ENCODE results near the gene CACNA1B.
A peak's percentile ranks its signal among the peaks of the same experiment; 100 is the strongest.
"Not testable (repeated sequence)": the region's sequence is repeated elsewhere in the genome, so short reads cannot be mapped to it uniquely, and the experiment has no call there.

Gene CACNA1B

DNA sequence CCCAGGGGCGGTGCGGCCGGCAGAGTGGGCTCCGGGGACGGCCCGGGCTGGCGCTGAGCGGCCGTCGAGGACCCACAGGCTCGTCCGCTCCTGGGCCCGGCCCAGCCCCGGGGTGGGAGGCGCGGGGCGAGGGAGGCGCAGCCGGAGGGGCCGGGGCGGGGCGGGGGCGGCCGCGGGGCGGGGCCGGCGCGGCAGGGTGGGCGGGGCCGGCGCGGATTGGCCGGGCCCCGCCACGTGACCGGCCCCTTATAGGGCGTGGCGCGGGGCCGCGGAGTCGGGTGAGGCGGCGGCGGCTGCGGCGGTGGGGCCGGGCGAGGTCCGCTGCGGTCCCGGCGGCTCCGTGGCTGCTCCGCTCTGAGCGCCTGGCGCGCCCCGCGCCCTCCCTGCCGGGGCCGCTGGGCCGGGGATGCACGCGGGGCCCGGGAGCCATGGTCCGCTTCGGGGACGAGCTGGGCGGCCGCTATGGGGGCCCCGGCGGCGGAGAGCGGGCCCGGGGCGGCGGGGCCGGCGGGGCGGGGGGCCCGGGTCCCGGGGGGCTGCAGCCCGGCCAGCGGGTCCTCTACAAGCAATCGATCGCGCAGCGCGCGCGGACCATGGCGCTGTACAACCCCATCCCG lies at the start of gene CACNA1B:
CACNA1B (plus strand) TSS at position 277 of the 617 bp plus-strand sequence; CDS start at position 429, 152 bp downstream.
- not testable (repeated sequence) for DNase-seq

DNA sequence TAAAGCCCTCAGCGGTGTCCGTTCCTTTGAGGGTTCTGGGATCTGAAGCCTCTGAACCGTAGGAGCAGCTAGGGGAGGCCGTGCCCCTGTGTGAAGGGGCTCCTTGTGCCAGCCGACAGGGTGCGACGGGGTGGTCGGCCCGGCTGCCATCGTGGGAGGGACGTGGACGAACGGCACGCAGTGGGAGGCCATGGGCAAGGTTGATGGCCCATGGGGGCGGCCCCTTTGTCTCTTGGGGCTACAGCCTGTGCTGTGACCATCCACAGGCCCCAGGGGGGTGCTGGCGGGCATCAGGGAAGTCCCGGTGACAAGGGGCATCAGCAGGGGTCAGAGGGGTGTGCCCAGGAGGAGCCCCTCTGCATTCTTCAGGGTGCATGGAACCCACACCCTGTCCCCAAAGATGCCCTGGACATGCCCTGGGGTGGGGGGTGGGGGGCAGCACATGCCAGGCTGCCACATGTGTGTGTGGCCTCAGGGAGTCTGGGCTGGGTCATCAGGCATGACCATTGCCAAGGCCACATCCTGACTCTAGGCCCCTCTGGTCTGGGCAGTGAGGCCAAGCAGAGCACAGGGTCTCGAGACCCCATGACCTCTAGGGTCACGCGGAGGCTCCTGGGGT lies 49.6 kb upstream of the CACNA1B start:
- no peak for DNase-seq

DNA sequence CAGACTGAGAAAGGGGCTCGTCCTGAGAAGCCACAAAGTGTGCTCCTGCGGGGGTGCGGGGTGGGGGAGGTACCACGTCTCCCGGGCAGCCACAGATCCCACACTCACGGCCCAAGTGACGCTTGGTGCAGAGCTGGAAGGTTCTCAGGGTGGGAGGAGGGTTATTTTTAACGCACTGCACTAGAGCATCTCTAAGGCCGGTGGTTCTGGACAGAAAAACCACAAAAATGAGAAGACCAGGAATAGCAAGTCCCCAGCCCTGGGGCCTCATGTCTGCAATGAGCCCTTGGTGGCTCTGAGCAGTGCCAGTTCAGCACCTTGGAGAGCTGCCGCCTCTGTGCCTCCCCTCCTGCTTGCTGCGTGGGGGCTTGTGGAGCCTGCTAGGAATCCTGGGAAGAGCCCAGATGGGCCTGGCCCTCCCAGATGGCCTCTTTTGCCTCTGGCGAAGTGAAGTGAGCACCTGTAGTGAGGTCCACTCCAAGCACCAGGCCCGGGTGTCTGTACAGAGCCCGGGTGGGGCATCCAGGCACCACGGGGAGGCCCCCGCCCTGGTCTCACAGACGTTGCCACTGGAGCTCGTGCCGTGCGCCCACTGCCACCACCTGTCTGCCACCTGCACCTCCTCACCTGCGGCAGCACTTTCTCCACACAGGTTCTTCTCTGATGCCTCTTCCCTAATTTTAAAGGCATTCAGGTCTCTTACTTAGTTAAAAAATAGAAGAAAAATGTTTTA lies 48.9 kb upstream of the CACNA1B start:
- DNase-seq: peak; percentile 63

DNA sequence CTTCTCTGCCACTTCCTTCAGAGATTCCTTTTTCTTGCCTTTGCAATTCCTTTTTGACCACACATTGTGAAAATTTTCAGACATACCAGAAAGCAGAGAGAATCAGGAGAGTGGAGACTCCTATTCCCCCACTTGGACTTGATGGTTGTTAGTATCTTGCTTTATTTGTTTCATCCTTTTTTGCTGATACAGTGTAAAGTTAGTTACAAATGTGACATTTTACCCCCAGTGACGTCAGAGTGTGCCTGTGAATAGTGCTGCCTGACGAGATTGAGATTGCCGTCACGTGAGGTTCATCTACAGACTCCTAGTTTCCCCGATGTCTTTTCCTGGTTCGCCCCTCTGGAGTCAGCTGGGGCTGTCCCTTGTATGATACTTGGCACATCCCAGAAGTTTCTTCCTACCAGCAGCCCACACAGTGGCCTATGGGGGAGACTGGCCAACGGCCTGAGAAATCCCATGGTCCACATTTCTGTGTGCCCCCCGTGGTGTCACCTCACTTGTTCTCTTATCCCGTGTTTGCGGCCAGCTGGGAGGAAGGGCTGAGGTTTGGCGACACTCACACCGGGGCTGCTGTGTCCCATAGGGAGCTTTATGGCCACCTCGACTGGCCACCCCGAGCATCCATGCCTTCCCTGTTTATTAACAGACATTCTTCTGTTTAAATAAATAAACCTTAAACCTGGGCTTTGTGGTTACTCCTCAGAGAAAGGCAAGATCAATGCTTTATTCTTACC lies 48.2 kb upstream of the CACNA1B start:
- no peak for DNase-seq

DNA sequence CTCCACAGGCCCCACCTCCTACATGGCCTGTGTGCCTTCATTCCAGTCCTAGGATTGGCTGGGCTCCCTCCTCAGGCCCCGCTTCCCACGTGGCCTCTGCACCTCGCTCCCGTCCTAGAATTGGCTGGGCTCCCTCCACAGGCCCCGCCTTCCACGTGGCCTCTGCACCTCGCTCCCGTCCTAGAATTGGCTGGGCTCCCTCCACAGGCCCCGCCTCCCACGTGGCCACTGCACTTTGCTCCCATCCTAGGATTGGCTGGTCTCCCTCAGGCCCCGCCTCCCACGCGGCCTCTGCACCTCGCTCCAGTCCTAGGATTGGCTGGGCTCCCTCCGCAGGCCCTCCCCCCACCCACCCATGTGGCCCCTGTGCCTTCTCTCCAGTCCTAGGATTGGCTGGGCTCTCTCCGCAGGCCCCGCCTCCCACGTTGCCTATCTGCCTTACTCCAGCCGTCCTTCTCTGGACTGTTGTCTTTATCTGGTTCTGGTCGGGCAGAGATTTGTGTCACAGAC lies 45.3 kb upstream of the CACNA1B start:
- no peak for DNase-seq

DNA sequence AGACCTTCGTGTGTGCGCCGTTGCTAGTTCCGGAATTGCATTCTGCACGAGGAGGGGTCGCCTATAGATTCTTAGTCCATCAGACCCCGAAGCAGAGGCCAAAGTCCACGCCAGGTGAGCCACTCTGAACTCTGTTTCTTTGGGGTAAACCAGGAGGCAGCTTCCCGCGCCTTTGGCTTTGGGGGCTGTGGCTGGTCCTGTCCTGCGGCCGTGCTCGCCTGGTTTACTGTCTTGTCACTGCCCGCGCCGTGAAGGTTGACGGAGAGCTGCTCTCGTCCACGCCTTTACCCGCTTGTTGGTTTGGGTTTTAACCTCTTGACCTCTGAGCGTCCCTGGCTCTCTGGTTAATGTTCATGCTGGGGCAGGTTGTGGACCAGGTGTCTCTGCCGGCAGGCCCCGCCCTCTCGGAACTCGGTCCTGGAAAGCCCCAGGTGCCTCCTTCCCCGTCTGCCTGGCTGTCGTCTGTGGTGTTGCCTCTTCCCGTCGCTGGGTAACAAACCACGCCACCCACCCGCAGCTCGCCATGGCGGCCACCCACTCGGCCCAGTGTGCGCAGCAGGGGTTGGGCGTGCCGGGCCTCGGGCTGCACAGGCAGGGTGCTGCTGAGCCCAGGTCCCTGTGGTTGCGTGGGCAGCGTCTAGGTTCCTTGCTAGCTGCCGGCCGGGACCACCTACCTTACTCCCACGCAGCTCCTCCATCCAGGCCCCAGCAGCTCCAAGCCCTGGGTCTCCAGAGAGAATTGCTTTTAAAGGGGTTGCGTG lies 44.6 kb upstream of the CACNA1B start:
- no peak for DNase-seq

DNA sequence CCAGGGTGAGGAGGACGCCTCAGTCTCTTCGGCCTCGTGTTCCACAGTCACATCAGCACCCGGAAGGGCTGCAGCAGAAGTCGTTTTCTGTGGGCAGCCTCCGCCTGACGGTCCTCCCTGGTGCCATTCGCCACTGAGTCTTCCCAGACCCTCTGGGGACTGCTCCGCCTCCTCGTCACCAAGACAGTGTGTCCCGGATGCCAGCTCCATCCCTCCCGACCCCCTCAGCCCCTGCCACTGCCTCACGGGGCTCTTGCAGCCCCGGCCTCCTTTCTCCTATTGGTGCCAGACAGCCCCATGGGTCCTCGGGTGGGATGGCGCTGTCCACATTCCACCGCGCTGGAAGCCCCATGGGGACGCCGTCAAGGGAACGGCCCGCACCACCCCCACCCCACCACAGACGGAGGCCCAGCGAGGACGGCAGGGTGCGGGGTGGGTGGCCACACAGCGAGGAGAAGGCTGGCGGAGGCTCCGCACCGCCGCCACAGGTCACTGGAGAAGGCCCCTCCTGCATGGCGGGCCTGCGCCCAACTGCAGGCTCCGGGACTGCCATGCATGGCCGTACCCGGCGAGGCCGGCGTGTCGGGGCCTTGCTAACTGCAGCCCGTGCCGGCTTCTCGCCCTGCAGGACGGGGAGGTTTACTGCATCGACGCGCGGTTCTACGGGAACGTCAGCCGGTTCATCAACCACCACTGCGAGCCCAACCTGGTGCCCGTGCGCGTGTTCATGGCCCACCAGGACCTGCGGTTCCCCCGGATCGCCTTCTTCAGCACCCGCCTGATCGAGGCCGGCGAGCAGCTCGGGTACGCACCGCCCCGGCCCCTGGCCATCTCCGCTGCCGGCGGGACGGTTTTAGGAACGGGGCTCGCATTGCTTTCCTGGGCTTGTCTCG lies 43.6 kb upstream of the CACNA1B start:
- no peak for DNase-seq

DNA sequence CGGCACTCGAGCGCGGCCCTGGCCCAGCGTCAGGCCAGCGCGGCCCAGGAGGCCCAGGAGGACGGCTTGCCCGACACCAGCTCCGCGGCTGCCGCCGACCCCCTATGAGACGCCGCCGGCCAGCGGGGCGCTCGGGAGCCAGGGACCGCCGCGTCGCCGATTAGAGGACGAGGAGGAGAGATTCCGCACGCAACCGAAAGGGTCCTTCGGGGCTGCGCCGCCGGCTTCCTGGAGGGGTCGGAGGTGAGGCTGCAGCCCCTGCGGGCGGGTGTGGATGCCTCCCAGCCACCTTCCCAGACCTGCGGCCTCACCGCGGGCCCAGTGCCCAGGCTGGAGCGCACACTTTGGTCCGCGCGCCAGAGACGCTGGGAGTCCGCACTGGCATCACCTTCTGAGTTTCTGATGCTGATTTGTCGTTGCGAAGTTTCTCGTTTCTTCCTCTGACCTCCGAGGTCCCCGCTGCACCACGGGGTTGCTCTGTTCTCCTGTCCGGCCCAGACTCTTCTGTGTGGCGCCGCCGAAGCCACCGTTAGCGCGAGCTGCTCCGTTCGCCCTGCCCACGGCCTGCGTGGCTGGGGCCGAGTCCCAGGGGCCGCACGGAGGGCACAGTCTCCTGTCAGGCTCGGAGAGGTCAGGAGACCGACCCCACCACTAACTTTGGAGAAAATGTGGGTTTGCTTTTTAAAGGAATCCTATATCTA lies 42.6 kb upstream of the CACNA1B start:
- DNase-seq: no peak

DNA sequence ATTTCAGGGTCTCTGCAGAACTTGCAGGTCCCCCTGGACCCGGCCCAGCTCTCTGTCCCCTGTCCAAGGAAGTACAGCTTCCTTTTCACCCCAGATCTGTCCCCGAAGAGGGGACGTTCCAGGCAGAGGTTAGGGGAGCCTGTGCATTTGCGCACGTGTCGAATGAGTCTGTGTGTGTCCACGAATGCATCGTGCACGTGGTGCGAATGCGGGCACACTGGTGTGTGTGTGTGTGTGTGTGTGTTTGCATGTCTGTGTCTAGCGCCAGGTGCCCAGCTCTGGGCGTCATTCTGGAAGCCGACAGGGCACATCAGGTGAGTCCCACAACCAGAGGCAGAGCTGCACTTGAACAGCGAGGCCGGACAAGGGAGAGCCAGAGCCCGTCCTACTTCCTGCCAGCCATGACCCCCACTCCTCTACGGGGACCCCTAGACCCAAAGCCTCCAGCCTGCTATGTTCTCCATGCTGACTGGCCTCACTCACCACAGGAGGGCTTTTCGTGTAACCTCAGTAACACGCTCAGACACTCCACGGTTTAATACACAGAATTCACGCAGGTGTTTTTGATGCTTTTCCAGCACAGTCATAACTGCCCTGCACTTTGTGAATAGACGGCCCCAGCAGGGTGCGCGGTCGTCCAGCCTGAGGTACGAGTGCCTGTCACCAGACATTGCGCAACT lies 41.3 kb upstream of the CACNA1B start:
- no peak for DNase-seq

DNA sequence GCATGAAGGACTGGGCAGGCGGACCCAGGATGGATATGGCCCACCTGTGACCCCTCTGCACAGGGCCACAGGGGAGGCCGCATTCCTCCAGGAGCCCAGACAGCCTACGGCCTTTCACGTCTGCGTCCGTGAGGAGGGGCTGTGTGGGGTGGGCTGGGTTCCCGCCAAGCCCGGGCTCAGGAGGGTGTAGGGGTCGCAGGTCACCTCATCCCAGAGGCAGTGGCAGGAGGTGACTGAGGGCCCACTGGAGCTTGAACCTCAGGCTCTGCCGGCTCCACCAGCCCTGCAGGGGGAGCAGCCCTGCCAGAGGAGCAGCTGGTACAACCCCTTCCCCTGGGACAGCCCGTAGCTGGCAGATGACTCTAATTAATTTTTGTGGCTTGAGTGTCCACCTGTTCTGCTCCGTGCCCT lies 40.7 kb upstream of the CACNA1B start:
- no peak for DNase-seq

DNA sequence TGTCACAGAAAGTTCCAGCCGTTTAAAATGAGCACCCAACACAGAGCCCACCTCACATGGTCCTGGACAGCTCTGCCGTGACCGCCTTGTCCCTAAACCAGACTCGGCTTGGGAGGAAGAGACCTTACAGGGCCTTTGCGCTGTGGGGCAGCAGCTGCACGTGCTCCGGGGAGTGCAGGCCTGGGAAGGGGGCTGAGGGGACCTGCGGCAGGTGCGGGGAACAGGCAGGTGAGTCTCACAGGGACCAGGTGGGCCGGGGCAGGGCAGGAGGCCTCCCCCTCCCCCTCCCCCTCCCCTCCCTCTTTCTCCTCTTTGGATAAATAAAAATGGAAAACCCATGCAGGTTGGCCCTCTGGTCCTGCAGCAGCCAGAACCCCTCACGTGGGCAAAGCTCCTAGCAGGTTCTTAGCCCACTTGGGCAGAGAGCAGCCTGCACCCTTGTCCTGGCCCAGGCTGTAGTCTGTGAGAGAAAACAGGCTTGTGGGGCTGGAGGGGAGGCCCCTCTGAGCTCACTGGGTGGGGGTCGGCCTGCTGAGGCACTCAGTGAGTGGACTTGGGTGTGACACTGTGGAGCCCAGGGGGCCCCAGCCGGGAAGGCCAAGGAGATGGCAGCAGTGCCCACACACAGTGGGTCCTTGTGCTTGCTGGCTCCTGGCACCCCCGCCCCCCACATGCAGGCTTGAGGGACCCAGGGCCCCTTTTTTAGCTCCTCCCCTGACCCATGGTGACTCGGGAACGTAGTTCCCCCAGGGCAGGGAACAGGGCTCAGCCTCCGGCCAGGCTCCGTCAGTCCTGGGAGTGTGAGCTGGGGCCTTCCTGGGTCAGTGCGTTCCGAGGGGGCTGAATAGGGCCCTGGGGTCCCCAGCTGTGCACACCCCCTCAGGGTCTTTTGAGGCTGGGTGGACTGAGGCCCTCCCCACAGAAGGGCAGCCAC lies 40.0 kb upstream of the CACNA1B start:
- DNase-seq: no peak

DNA sequence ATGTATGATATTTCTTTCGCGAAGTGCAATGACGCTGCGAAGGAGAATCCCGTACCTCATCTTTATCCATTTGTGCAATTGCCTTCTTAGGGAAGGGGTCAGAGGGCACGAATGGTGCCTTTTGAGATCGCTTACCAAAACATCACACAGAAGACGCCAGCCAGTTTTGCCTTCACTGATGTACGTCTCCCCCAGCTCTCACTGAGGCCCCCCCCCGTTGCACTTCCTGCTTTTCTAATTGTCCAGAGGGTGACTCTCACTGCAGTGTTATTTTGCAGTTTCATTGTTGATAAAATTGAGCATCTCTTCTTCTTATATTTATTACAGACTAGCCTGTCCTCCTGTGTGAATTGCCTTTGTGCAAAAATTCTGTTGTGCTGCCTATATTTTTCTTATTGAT lies 39.0 kb upstream of the CACNA1B start:
- DNase-seq: no peak

DNA sequence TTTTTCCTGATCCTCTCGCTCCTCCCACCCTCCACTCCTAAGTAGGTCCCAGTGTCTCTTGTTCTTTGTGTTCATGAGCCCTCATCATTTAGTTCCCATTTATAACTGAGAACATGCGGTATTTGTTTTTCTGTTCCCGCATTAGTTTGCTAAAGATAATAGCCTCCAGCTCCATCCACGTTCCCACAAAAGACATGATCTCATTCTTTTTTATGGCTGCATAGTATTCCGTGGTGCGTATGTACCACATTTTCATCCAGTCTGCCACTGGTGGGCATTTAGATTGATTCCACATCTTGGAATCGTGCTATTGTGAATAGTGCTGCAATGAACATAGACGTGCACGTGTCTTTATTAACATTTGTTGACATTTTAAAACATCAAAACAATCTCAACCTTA lies 34.2 kb upstream of the CACNA1B start:
- DNase-seq: no peak

DNA sequence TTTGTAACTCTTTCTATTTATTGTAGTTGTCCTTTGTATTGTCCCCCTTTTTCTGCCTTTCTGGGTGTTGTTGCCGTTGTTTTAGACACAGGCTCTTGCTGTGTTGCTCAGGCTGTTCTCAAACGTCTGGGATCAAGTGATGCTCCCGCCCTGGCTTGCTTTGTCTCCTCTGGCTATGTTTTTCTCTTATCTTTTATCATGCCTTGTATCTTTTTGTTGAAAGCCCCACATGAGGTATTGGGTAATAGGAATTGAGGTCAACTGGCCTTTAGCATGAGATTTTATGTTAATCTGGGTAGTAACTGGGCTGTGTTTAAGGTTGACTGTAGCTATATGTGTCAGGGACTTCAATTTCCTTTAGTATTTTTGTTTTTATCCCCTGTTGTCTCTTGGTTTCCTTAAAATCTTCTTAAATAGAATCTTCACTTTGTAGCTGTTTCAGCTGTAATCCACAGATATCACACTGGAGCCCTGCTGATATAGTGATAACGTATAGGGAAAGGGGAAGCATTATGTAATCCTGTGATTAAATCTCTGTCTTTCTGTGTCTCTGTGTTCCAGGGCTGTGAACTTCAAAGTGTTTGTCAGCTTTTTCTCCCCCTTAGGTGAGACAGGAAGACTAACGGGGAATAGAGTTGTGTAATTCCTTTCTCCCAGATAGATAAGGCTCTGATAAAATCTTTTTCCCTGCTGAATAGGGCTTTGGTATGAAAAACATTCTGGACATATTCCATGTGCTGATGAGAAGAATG lies 25.9 kb upstream of the CACNA1B start:
- no peak for DNase-seq

DNA sequence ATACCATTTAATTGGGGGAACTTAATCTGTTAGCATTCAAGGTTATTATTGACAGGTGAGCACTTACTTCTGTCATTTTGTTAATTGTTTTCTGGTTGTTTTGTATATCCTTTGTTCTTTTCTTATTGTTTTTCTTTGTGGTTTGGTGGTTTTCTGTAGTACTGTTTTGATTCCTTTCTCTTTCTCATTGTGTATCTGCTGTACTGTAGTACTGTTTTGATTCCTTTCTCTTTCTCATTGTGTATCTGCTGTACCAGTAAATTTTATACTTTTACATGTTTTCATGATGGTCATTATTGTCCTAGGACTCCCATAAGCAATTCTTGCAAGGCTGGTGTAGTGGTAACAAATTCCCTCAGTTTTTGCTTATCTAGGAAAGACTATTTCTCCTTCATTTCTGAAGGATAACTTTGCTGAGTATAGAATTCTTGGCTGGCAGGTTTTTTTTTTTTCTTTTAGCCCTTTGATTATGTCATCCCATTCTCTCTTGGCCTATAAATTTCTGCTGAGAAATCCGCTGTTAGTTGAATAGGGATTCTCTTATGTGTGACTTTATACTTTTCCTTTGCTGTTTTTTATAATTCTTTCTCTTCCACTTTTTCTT lies 24.1 kb upstream of the CACNA1B start:
- no peak for DNase-seq

DNA sequence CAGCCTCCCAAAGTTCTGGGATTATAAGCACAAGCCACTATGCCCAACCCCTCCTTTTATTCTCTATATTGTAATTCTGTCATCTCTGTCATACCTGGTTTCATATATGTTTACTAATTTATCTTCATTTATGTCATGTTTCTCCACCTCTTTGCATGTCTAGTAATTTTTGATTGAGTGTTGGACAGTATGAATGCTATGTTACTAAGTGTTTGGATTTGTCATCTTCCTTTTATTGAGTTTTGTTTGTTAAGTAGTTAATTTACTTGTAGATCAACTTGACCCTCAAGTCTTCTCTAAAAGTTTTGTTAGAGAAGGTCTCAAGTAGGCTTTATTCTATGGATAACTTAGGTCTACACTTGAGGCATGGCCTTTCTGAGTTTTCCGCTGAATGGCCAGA lies 17.2 kb upstream of the CACNA1B start:
- no peak for DNase-seq

DNA sequence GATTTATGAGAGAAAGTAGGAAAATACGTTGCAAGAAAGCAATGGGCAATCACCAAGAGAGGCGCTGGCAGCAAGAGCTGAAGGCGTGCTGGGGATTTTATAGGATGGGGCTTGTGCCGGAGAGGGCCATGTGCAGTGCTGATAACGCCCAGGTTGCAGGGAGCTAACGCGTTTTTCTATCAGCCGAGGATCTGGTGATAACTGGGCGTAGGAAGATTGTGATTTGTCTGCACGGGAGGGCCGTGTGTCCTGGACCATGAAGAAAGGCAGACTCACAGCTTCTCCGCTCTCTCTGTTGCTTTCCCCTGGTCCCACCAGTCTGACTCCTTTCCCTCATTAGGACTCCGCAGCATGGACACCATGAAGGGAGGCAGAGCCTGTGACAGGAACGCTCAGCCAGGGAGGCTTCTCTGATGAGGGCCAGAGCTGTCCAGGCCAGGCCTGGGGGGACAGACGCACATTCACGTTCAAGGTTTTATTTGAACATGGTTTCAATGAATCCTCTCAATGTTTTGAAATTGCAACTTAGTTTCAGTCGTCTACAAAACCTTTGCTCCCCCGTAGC lies 11.9 kb upstream of the CACNA1B start:
- no peak for DNase-seq

Measured in right hindlimb (tissue), 1 donor.